GM21381 (cell line): Measurements from ENCODE around the gene PLEKHG4.

Experiments used
- ATAC-seq: cut with Tn5 transposase; IDR thresholded peaks from one replicate; pipeline ENCODE4 v1.9.1; 2021; ENCODE audit warnings: mild to moderate bottlenecking, moderate library complexity; ENCODE audit not compliant: unreplicated experiment

Gene PLEKHG4

GRCh38 chr16:67259705-67260104, 19.6 kb upstream of the PLEKHG4 start:
- no peak for ATAC-seq

- no peak for ATAC-seq
These were observed 18.8 kb upstream of the PLEKHG4 start for GRCh38 chr16:67260426-67261063.

GRCh38 chr16:67263201-67263600, 16.1 kb upstream of the PLEKHG4 start:
- no peak for ATAC-seq

GRCh38 chr16:67264277-67264676, 15.1 kb upstream of the PLEKHG4 start:
- ATAC-seq: no peak

- no peak for ATAC-seq
These were observed 14.5 kb upstream of the PLEKHG4 start for GRCh38 chr16:67264866-67265265.

- no peak for ATAC-seq
These were observed 13.5 kb upstream of the PLEKHG4 start for GRCh38 chr16:67265834-67266233.

GRCh38 chr16:67268136-67268579, 11.2 kb upstream of the PLEKHG4 start:
- ATAC-seq: no peak

- no peak for ATAC-seq
These were observed 9.6 kb upstream of the PLEKHG4 start for GRCh38 chr16:67269766-67270165.

GRCh38 chr16:67270931-67271338, 8.4 kb upstream of the PLEKHG4 start:
- ATAC-seq: no peak

GRCh38 chr16:67271446-67271845, 7.9 kb upstream of the PLEKHG4 start:
- ATAC-seq: no peak

- no peak for ATAC-seq
These were observed 4.0 kb upstream of the PLEKHG4 start for GRCh38 chr16:67275321-67275720.

- no peak for ATAC-seq
These were observed 1.9 kb upstream of the PLEKHG4 start for GRCh38 chr16:67277294-67277998.

- no peak for ATAC-seq
These were observed 1.1 kb upstream of the PLEKHG4 start for GRCh38 chr16:67277999-67278772.

- ATAC-seq: peak; percentile 36
These were observed 498 bp upstream of the PLEKHG4 start for GRCh38 chr16:67278773-67279295.

GRCh38 chr16:67280090-67281015, 1.0 kb downstream of the PLEKHG4 start:
- no peak for ATAC-seq

GRCh38 chr16:67281536-67282446, 2.5 kb downstream of the PLEKHG4 start:
- ATAC-seq: no peak

GRCh38 chr16:67282447-67282805, 3.1 kb downstream of the PLEKHG4 start:
- no peak for ATAC-seq

GRCh38 chr16:67283039-67283825, 3.9 kb downstream of the PLEKHG4 start:
- no peak for ATAC-seq
